Sigmoid colon (tissue), 4 donors: ENCODE measurements around the gene CLDN4.
"Not testable (repeated sequence)": the region's sequence is repeated elsewhere in the genome, so short reads cannot be mapped to it uniquely, and the experiment has no call there.

Source experiments
- POLR2A ChIP-seq, 2 donors: fragments of 450-650 bp; IDR thresholded peaks; one replicate each; pipeline ENCODE4 v1.6.1; 2016; ENCODE audit warnings: antibody characterized with exemption in 2 of 2, mild to moderate bottlenecking in 2 of 2, moderate library complexity in 2 of 2
- POLR2AphosphoS5 ChIP-seq, 4 donors: sonication (generic); formaldehyde crosslinking; IDR thresholded peaks; one replicate each; pipeline ENCODE4 v1.6.1; 2017; ENCODE audit warnings: antibody characterized with exemption in 4 of 4
- TF ChIP-seq, protein P1 (sequence below), 4 experiments: fragments of 450-650 bp in 3 of 4; fragments of 200-600 bp in 1 of 4; IDR thresholded peaks; one replicate each; pipeline ENCODE4 v1.5.1; 2016 to 2019; ENCODE audit warnings: antibody characterized with exemption in 4 of 4, mild to moderate bottlenecking in 3 of 4, moderate library complexity in 2 of 4

DNA sequence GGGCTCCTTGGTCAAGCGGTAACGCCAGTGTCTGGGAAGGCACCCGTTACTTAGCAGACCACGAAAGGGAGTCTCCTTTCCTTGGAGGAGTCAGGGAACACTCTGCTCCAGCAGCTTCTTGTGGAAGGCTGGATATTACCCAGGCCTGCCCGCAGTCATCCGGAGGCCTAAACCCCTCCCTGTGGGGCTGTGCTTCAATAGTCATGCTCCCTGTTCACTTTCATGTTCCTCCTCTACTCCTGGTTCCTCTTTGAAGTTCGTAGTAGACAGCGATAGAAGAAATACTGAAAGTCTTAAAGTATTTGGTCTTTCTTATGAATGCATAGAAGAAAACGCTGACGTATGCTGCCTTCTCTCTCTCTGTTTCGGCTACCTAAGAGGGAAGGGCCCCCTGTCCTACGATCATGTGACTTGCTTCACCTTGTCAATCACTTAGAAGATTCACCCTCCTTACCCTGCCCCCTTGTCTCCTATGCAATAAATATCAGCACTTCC lies 15.0 kb downstream of the CLDN4 start:
- TF ChIP-seq, protein P1, sequence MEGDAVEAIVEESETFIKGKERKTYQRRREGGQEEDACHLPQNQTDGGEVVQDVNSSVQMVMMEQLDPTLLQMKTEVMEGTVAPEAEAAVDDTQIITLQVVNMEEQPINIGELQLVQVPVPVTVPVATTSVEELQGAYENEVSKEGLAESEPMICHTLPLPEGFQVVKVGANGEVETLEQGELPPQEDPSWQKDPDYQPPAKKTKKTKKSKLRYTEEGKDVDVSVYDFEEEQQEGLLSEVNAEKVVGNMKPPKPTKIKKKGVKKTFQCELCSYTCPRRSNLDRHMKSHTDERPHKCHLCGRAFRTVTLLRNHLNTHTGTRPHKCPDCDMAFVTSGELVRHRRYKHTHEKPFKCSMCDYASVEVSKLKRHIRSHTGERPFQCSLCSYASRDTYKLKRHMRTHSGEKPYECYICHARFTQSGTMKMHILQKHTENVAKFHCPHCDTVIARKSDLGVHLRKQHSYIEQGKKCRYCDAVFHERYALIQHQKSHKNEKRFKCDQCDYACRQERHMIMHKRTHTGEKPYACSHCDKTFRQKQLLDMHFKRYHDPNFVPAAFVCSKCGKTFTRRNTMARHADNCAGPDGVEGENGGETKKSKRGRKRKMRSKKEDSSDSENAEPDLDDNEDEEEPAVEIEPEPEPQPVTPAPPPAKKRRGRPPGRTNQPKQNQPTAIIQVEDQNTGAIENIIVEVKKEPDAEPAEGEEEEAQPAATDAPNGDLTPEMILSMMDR (IDR thresholded peaks at IDR 0.05) = not testable (repeated sequence)
- TF ChIP-seq POLR2AphosphoS5 (IDR thresholded peaks at IDR 0.05) (peak; percentile 30 to 80 (median 67)), POLR2A (IDR thresholded peaks at IDR 0.05) (peak in 1 of 2 donors; percentile 15)
